Effector memory CD4-positive, alpha-beta T cell (primary cell): ENCODE data around the gene MAML2.
A peak's percentile ranks its signal among the peaks of the same experiment; 100 is the strongest.

Experiments used
- DNase-seq, 3 donors: peaks; one replicate each; pipeline ENCODE4 v3.0.0-alpha.2; 2020
- H3K27ac ChIP-seq: 2 replicates; pipeline ENCODE4 v1.7.0; 2013; ENCODE audit warnings: mild to moderate bottlenecking, low read length, moderate library complexity; ENCODE audit not compliant: insufficient read depth, poor library complexity, severe bottlenecking
- H3K27me3 ChIP-seq: replicated peaks from 2 replicates; pipeline ENCODE4 v1.7.0; 2013; ENCODE audit warnings: mild to moderate bottlenecking, low read length; ENCODE audit not compliant: insufficient read depth, control insufficient read depth, poor library complexity, severe bottlenecking
- H3K36me3 ChIP-seq: 2 replicates; pipeline ENCODE4 v1.7.0; 2013; ENCODE audit warnings: mild to moderate bottlenecking, low read length, moderate library complexity; ENCODE audit not compliant: control insufficient read depth, insufficient read depth
- H3K4me1 ChIP-seq: 2 replicates; pipeline ENCODE4 v1.7.0; 2013; ENCODE audit warnings: low read length, mild to moderate bottlenecking; ENCODE audit not compliant: control insufficient read depth, insufficient read depth, poor library complexity, severe bottlenecking
- H3K4me3 ChIP-seq: 2 replicates; pipeline ENCODE4 v1.7.0; 2013; ENCODE audit warnings: low read length, low read depth, mild to moderate bottlenecking; ENCODE audit not compliant: insufficient read depth, poor library complexity, severe bottlenecking
- H3K9me3 ChIP-seq: 2 replicates; pipeline ENCODE4 v1.7.0; 2013; ENCODE audit warnings: mild to moderate bottlenecking, low read length, moderate library complexity; ENCODE audit not compliant: control insufficient read depth

The MAML2 gene

GRCh38 chr11:96318850-96319249 is 24.1 kb downstream of the MAML2 start:
- peaks cover 24% of the 10 kb centered on the region for H3K4me1 ChIP-seq
- no peaks in the 10 kb centered on the region for H3K27me3 ChIP-seq
- H3K36me3 ChIP-seq: peaks cover 3% of the 10 kb centered on the region
- H3K9me3 ChIP-seq: no peaks in the 10 kb centered on the region
- no peak for DNase-seq
- no peak overlapping the region for H3K27ac ChIP-seq
- H3K4me3 ChIP-seq: no peak overlapping the region

- Histone ChIP-seq H3K4me3 (no peak overlapping the region), H3K36me3 (no peaks in the 10 kb centered on the region), H3K9me3 (no peaks in the 10 kb centered on the region), H3K27me3 (no peaks in the 10 kb centered on the region), H3K27ac (no peak overlapping the region), H3K4me1 (peaks cover 25% of the 10 kb centered on the region)
- no peak for DNase-seq
These were observed 24.6 kb downstream of the MAML2 start for GRCh38 chr11:96318399-96318798.

- Histone ChIP-seq H3K27me3 (no peaks in the 10 kb centered on the region), H3K27ac (no peak overlapping the region), H3K4me1 (peaks cover 25% of the 10 kb centered on the region), H3K9me3 (no peaks in the 10 kb centered on the region), H3K4me3 (no peak overlapping the region), H3K36me3 (no peaks in the 10 kb centered on the region)
- DNase-seq: no peak
These were observed 25.0 kb downstream of the MAML2 start for GRCh38 chr11:96317985-96318384.

DNA sequence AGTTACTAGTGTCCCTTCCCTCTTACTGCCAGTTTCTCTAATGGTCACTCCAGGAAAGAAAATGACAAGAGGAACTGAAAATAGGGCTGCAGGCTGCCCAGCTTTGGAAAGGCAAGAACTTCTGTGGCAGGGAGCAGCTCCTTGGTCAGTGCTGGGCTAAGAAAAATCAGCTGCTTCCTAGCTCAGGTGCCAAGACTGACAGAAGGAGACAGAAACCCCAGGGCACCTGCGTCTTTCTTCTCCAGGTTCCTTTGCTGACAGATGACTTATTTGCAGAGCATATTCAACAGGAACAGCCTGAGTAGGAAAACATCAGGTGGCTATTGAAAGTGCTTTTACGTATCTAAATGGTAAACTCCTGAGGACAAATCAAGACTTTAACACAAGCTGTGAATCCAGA is 25.4 kb downstream of the MAML2 start:
- Histone ChIP-seq H3K9me3 (no peaks in the 10 kb centered on the region), H3K27me3 (no peaks in the 10 kb centered on the region), H3K4me1 (peaks cover 25% of the 10 kb centered on the region), H3K36me3 (no peaks in the 10 kb centered on the region), H3K4me3 (no peak overlapping the region), H3K27ac (no peak overlapping the region)
- no peak for DNase-seq

GRCh38 chr11:96316869-96317268 is 26.1 kb downstream of the MAML2 start:
- Histone ChIP-seq H3K36me3 (no peaks in the 10 kb centered on the region), H3K4me1 (peaks cover 25% of the 10 kb centered on the region), H3K4me3 (no peak overlapping the region), H3K9me3 (no peaks in the 10 kb centered on the region), H3K27me3 (no peaks in the 10 kb centered on the region), H3K27ac (no peak overlapping the region)
- DNase-seq: no peak

DNA sequence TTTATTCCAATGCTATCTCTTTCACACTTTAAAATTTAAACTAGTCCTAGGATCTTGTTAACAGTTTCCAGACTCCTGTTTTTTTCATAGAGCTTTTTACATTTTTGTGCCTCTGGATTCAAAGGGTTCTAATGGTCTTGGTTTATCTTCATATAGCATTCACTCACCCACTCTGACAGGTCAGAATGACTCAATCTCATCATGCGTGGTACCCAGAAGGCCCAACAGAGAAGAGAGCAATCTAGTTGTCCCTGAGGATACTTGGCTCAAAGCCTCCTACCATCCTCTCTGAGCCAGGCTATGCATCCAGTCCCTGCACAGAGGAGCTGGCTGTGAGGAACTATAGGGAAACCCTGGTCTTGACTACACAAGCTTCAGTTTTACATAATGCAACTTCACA is 27.5 kb downstream of the MAML2 start:
- DNase-seq: no peak
- no peak overlapping the region for H3K27ac ChIP-seq
- no peaks in the 10 kb centered on the region for H3K27me3 ChIP-seq
- no peaks in the 10 kb centered on the region for H3K9me3 ChIP-seq
- no peak overlapping the region for H3K4me3 ChIP-seq
- H3K4me1 ChIP-seq: peaks cover 25% of the 10 kb centered on the region
- H3K36me3 ChIP-seq: no peaks in the 10 kb centered on the region

GRCh38 chr11:96314326-96315020 is 28.5 kb downstream of the MAML2 start:
- no peak for DNase-seq
- Histone ChIP-seq H3K27ac (no peak overlapping the region), H3K36me3 (no peaks in the 10 kb centered on the region), H3K27me3 (no peaks in the 10 kb centered on the region), H3K4me1 (peaks cover 26% of the 10 kb centered on the region), H3K4me3 (peak overlapping the region; percentile 3), H3K9me3 (no peaks in the 10 kb centered on the region)

DNA sequence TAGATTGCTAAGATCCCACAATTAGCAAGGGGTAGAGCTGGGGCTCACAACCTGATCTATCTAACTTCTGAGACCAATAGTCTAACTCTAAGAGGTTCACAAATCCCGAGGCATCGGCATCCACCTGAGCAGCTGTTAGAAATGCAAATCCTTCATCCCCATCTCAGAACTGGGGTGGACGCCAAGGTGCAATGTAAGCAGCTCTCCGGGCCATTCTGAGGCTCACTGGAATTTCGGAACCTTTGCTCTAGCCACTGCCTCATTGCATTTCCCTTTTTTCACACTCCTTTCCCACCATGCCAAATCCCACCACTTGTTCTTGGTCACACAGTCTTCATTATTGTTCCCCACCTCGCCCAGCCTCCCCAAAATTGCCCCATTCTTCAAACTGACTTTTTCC is 29.8 kb downstream of the MAML2 start:
- H3K27ac ChIP-seq: no peak overlapping the region

GRCh38 chr11:96311120-96311568 is 31.9 kb downstream of the MAML2 start:
- Histone ChIP-seq H3K36me3 (no peaks in the 10 kb centered on the region), H3K27me3 (no peaks in the 10 kb centered on the region), H3K27ac (no peak overlapping the region), H3K4me1 (peaks cover 22% of the 10 kb centered on the region), H3K9me3 (no peaks in the 10 kb centered on the region), H3K4me3 (no peak overlapping the region)
- DNase-seq: no peak

More for the DNA sequence above, 29.8 kb downstream of the MAML2 start:
- no peak for DNase-seq
- Histone ChIP-seq H3K9me3 (no peaks in the 10 kb centered on the region), H3K27me3 (no peaks in the 10 kb centered on the region), H3K4me3 (no peak overlapping the region), H3K36me3 (no peaks in the 10 kb centered on the region), H3K4me1 (peaks cover 22% of the 10 kb centered on the region)

GRCh38 chr11:96310236-96310635 is 32.8 kb downstream of the MAML2 start:
- H3K27ac ChIP-seq: no peak overlapping the region
- H3K4me1 ChIP-seq: peaks cover 19% of the 10 kb centered on the region
- H3K27me3 ChIP-seq: no peaks in the 10 kb centered on the region

More at GRCh38 chr11:96310236-96310635, 32.8 kb downstream of the MAML2 start:
- Histone ChIP-seq H3K9me3 (no peaks in the 10 kb centered on the region), H3K36me3 (no peaks in the 10 kb centered on the region), H3K4me3 (no peak overlapping the region)
- no peak for DNase-seq
